ENCODE measurements around the gene LILRB3.
"Not testable (repeated sequence)": the region's sequence is repeated elsewhere in the genome, so short reads cannot be mapped to it uniquely, and the experiment has no call there.

Gene LILRB3

GRCh38 chr19:54209058-54209810 is 13.6 kb downstream of the LILRB3 start:
- no peak for DNase-seq

GRCh38 chr19:54208784-54209057 is 14.1 kb downstream of the LILRB3 start:
- DNase-seq = no peak

GRCh38 chr19:54207983-54208783 is 14.6 kb downstream of the LILRB3 start:
- DNase-seq = no peak

- DNase-seq = no peak
Observed at GRCh38 chr19:54207676-54207982, 15.2 kb downstream of the LILRB3 start.

GRCh38 chr19:54207193-54207592 is 15.6 kb downstream of the LILRB3 start:
- DNase-seq = not testable (repeated sequence)

- no peak for DNase-seq
Observed at GRCh38 chr19:54206831-54207177, 16.0 kb downstream of the LILRB3 start.

- DNase-seq = no peak
Observed at GRCh38 chr19:54206030-54206830, 16.6 kb downstream of the LILRB3 start.

- no peak for DNase-seq
Observed at GRCh38 chr19:54204767-54205468, 17.9 kb downstream of the LILRB3 start.

GRCh38 chr19:54203151-54203611 is 19.6 kb downstream of the LILRB3 start:
- no peak for DNase-seq

- DNase-seq = no peak
Observed at GRCh38 chr19:54201980-54202379, 20.8 kb downstream of the LILRB3 start.

GRCh38 chr19:54201172-54201701 is 21.6 kb downstream of the LILRB3 start:
- no peak for DNase-seq

- no peak for DNase-seq
Observed at GRCh38 chr19:54199401-54199800, 23.4 kb downstream of the LILRB3 start.

- DNase-seq = no peak
Observed at GRCh38 chr19:54197121-54197520, 25.7 kb downstream of the LILRB3 start.

- DNase-seq = no peak
Observed at GRCh38 chr19:54196536-54196935, 26.3 kb downstream of the LILRB3 start.

- DNase-seq = not testable (repeated sequence)
Observed at GRCh38 chr19:54194463-54194862, 28.3 kb downstream of the LILRB3 start.

- no peak for DNase-seq
Observed at GRCh38 chr19:54193011-54193410, 29.8 kb downstream of the LILRB3 start.

- DNase-seq = no peak
Observed at GRCh38 chr19:54191811-54192453, 30.9 kb downstream of the LILRB3 start.

- no peak for DNase-seq
Observed at GRCh38 chr19:54191011-54191810, 31.6 kb downstream of the LILRB3 start, which contains the start of gene TSEN34. Gene TSEN34, plus strand, starts transcription at chr19:54191308. Its CDS starts 57 bp downstream, at chr19:54191365.

GRCh38 chr19:54190503-54191010 is 32.2 kb downstream of the LILRB3 start:
- peak; percentile 100 for DNase-seq

- peak; percentile 100 for DNase-seq
Observed at GRCh38 chr19:54189735-54190502, 32.9 kb downstream of the LILRB3 start.
